ENCODE data around the gene SUMO2.
"Not testable (repeated sequence)": the region's sequence is repeated elsewhere in the genome, so short reads cannot be mapped to it uniquely, and the experiment has no call there.

The SUMO2 gene

GRCh38 chr17:75160211-75160610 lies 22.5 kb downstream of the SUMO2 start:
- no peak for ATAC-seq
- Mint-ChIP-seq H3K36me3 (peaks cover 7% of the 10 kb centered on the region), H3K4me1 (peaks cover 4% of the 10 kb centered on the region), H3K4me3 (no peak overlapping the region), H3K27ac (no peak overlapping the region), H3K27me3 (no peaks in the 10 kb centered on the region), H3K9me3 (no peaks in the 10 kb centered on the region)

GRCh38 chr17:75159196-75160031 lies 23.3 kb downstream of the SUMO2 start:
- Mint-ChIP-seq H3K4me3 (no peak overlapping the region), H3K27ac (no peak overlapping the region), H3K4me1 (peaks cover 12% of the 10 kb centered on the region), H3K9me3 (no peaks in the 10 kb centered on the region), H3K36me3 (peaks cover 5% of the 10 kb centered on the region), H3K27me3 (no peaks in the 10 kb centered on the region)
- ATAC-seq = no peak

GRCh38 chr17:75158480-75158879 lies 24.3 kb downstream of the SUMO2 start:
- H3K27me3 Mint-ChIP-seq, ATAC-seq, H3K9me3 Mint-ChIP-seq, H3K27ac Mint-ChIP-seq, H3K4me3 Mint-ChIP-seq, H3K36me3 Mint-ChIP-seq: not testable (repeated sequence)
- peaks cover 19% of the 10 kb centered on the region for H3K4me1 Mint-ChIP-seq

GRCh38 chr17:75155191-75155601 lies 27.6 kb downstream of the SUMO2 start:
- peaks cover 2% of the 10 kb centered on the region for H3K36me3 Mint-ChIP-seq
- no peaks in the 10 kb centered on the region for H3K27me3 Mint-ChIP-seq
- H3K4me1 Mint-ChIP-seq = peaks cover 34% of the 10 kb centered on the region
- H3K9me3 Mint-ChIP-seq = no peaks in the 10 kb centered on the region
- no peak for ATAC-seq
- H3K4me3 Mint-ChIP-seq = no peak overlapping the region
- H3K27ac Mint-ChIP-seq = peak overlapping the region; percentile 27

GRCh38 chr17:75154195-75155106 lies 28.3 kb downstream of the SUMO2 start, which contains the start of gene JPT1:
Gene JPT1 (minus strand): TSS chr17:75154512. CDS start chr17:75154397, 115 bp downstream.
- no peaks in the 10 kb centered on the region for H3K27me3 Mint-ChIP-seq
- no peaks in the 10 kb centered on the region for H3K9me3 Mint-ChIP-seq
- H3K36me3 Mint-ChIP-seq = no peaks in the 10 kb centered on the region
- ATAC-seq = peak; percentile 99
- H3K4me3 Mint-ChIP-seq = peak within 1 kb of the TSS; percentile 97
- peaks cover 40% of the 10 kb centered on the region for H3K4me1 Mint-ChIP-seq
- H3K27ac Mint-ChIP-seq = peak within 1 kb of the TSS; percentile 88

- H3K27ac Mint-ChIP-seq = peak overlapping the region; percentile 88
- no peaks in the 10 kb centered on the region for H3K9me3 Mint-ChIP-seq
- ATAC-seq = peak; percentile 21
- peaks cover 1% of the 10 kb centered on the region for H3K36me3 Mint-ChIP-seq
- peaks cover 41% of the 10 kb centered on the region for H3K4me1 Mint-ChIP-seq
- H3K27me3 Mint-ChIP-seq = no peaks in the 10 kb centered on the region
- H3K4me3 Mint-ChIP-seq = peak overlapping the region; percentile 97
Measured at GRCh38 chr17:75153780-75154194, 29.0 kb downstream of the SUMO2 start.

- no peaks in the 10 kb centered on the region for H3K27me3 Mint-ChIP-seq
- H3K36me3 Mint-ChIP-seq = peaks cover 8% of the 10 kb centered on the region
- no peak for ATAC-seq
- H3K4me1 Mint-ChIP-seq = peaks cover 47% of the 10 kb centered on the region
- H3K27ac Mint-ChIP-seq = peak overlapping the region; percentile 88
- H3K4me3 Mint-ChIP-seq = peak overlapping the region; percentile 97
- no peaks in the 10 kb centered on the region for H3K9me3 Mint-ChIP-seq
Measured at GRCh38 chr17:75152922-75153779, 29.6 kb downstream of the SUMO2 start.

- no peaks in the 10 kb centered on the region for H3K9me3 Mint-ChIP-seq
- H3K36me3 Mint-ChIP-seq = peaks cover 14% of the 10 kb centered on the region
- peak overlapping the region; percentile 97 for H3K4me3 Mint-ChIP-seq
- peaks cover 52% of the 10 kb centered on the region for H3K4me1 Mint-ChIP-seq
- H3K27me3 Mint-ChIP-seq = no peaks in the 10 kb centered on the region
- no peak for ATAC-seq
- peak overlapping the region; percentile 88 for H3K27ac Mint-ChIP-seq
Measured at GRCh38 chr17:75152523-75152921, 30.2 kb downstream of the SUMO2 start.

- no peak overlapping the region for H3K27ac Mint-ChIP-seq
- H3K27me3 Mint-ChIP-seq = no peaks in the 10 kb centered on the region
- H3K4me3 Mint-ChIP-seq = no peak overlapping the region
- no peaks in the 10 kb centered on the region for H3K9me3 Mint-ChIP-seq
- no peak for ATAC-seq
- H3K36me3 Mint-ChIP-seq = peaks cover 20% of the 10 kb centered on the region
- H3K4me1 Mint-ChIP-seq = peaks cover 58% of the 10 kb centered on the region
Measured at GRCh38 chr17:75151930-75152329, 30.8 kb downstream of the SUMO2 start.

- peak overlapping the region; percentile 71 for H3K27ac Mint-ChIP-seq
- no peaks in the 10 kb centered on the region for H3K9me3 Mint-ChIP-seq
- no peak overlapping the region for H3K4me3 Mint-ChIP-seq
- H3K27me3 Mint-ChIP-seq = no peaks in the 10 kb centered on the region
- H3K36me3 Mint-ChIP-seq = peaks cover 49% of the 10 kb centered on the region
- ATAC-seq = peak; percentile 39
- peaks cover 37% of the 10 kb centered on the region for H3K4me1 Mint-ChIP-seq
Measured at GRCh38 chr17:75147878-75148546, 34.7 kb downstream of the SUMO2 start.

GRCh38 chr17:75146592-75146991 lies 36.2 kb downstream of the SUMO2 start:
- H3K9me3 Mint-ChIP-seq = no peaks in the 10 kb centered on the region
- peak overlapping the region; percentile 71 for H3K27ac Mint-ChIP-seq
- H3K4me3 Mint-ChIP-seq = no peak overlapping the region
- peaks cover 30% of the 10 kb centered on the region for H3K4me1 Mint-ChIP-seq
- no peak for ATAC-seq
- H3K36me3 Mint-ChIP-seq = peaks cover 52% of the 10 kb centered on the region
- H3K27me3 Mint-ChIP-seq = no peaks in the 10 kb centered on the region

GRCh38 chr17:75144816-75145512 lies 37.8 kb downstream of the SUMO2 start:
- peak overlapping the region; percentile 48 for H3K27ac Mint-ChIP-seq
- H3K4me3 Mint-ChIP-seq = no peak overlapping the region
- ATAC-seq = no peak
- peaks cover 59% of the 10 kb centered on the region for H3K36me3 Mint-ChIP-seq
- no peaks in the 10 kb centered on the region for H3K27me3 Mint-ChIP-seq
- H3K4me1 Mint-ChIP-seq = peaks cover 42% of the 10 kb centered on the region
- no peaks in the 10 kb centered on the region for H3K9me3 Mint-ChIP-seq

- Mint-ChIP-seq H3K36me3 (peaks cover 44% of the 10 kb centered on the region), H3K27me3 (no peaks in the 10 kb centered on the region), H3K4me3 (no peak overlapping the region), H3K27ac (no peak overlapping the region), H3K4me1 (peaks cover 23% of the 10 kb centered on the region), H3K9me3 (no peaks in the 10 kb centered on the region)
- no peak for ATAC-seq
Measured at GRCh38 chr17:75142236-75142971, 40.4 kb downstream of the SUMO2 start.

All from stimulated activated memory B cell treated with anti-CD40 and anti-IgM and Interleukin-4, amounts not matched to agents 10 μg/mL and 1 μg/mL and 100 μg/mL, for 72 hours (primary cell).